Ovary (tissue), 9 donors: ENCODE data around the gene DIPK1B. TPM values are rescaled to one million over a fixed set of nuclear protein-coding genes. Genes with fewer than 3 reads are reported as not detected.

ENCODE experiments used
- DNase-seq, 5 donors: peaks; one replicate each; pipeline ENCODE4 v3.0.0-alpha.2; 2019 to 2020
- H3K27ac ChIP-seq, 2 donors: fragments of 200-600 bp; one replicate each; pipeline versions ENCODE4 v1.5.1 to v1.8.0; 2019 to 2022
- H3K27me3 ChIP-seq: fragments of 200-600 bp; one replicate; pipeline ENCODE4 v1.8.0; 2022
- H3K36me3 ChIP-seq: fragments of 200-600 bp; sonication (generic); one replicate; pipeline ENCODE4 v1.5.1; 2019
- H3K4me1 ChIP-seq: one replicate; pipeline ENCODE4 v1.8.1; 2013; ENCODE audit warnings: mild to moderate bottlenecking, moderate library complexity; ENCODE audit not compliant: insufficient read depth
- H3K4me3 ChIP-seq: fragments of 200-600 bp; sonication (generic); one replicate; pipeline ENCODE4 v1.5.1; 2017
- H3K9me3 ChIP-seq, 2 donors: fragments of 200-600 bp in 1 of 2; sonication (generic) in 1 of 2; one replicate each; pipeline versions ENCODE4 v1.5.1 to v1.8.1; 2013 to 2019; ENCODE audit warnings: mild to moderate bottlenecking in 1 of 2, moderate library complexity in 1 of 2
- EP300 ChIP-seq: sonication (generic); formaldehyde crosslinking; IDR thresholded peaks from one replicate; pipeline ENCODE4 v1.6.1; 2017; ENCODE audit warnings: antibody characterized with exemption
- POLR2A ChIP-seq: fragments of 450-650 bp; IDR thresholded peaks from one replicate; pipeline ENCODE4 v1.6.1; 2017; ENCODE audit warnings: antibody characterized with exemption, mild to moderate bottlenecking, moderate library complexity
- WGBS, 3 donors: extraction: QIAGEN DNeasy Blood & Tissue Kit in 1 of 3; methylation state at CpG; one replicate each; pipeline versions ENCODE4 v1.1.5 to v1.1.7; 2013 to 2017; 5-methylcytosine and 5-hydroxymethylcytosine counted together
- intact Hi-C, 4 donors: fragments of 100-400 bp; cut with DNase I; formaldehyde crosslinking; loops; one replicate each; pipeline versions ENCODE4 v1.11.0 to v1.15.1; 2022 to 2023
- polyA plus RNA-seq, 2 donors: library from polyadenylated mRNA; stranded (reverse); fragments of 200-250 nt in 1 of 2; fragments of 350-450 nt in 1 of 2; fragmentation: Illumina TruSeq in 1 of 2; extraction: RNeasy Lipid Tissue Mini Kit (QIAGEN cat#74804) in 1 of 2; gene quantifications; one replicate each; pipeline ENCODE4 v1.2.3, GENCODE V29; 2013 to 2014
- total RNA-seq, 7 donors: library from RNA; depleted of rRNA in 2 of 7; stranded (reverse); fragments of >200 nt in 2 of 7; fragmentation: NEBNext Ultra II Directional in 3 of 7; extraction: Animal tissue kit (Norgen Biotek cat#: 25700) in 3 of 7; gene quantifications; one replicate each; pipeline versions ENCODE4 v1.1.0 to v1.2.4, GENCODE V29; 2016 to 2023
- TF ChIP-seq, protein P1 (sequence below), 3 donors: fragments of 450-650 bp in 2 of 3; fragments of 200-600 bp in 1 of 3; IDR thresholded peaks; one replicate each; pipeline versions ENCODE4 v1.5.1 to v1.8.0; 2016 to 2022; ENCODE audit warnings: antibody characterized with exemption in 3 of 3, mild to moderate bottlenecking in 1 of 3
- donor health status: DM: no; HTN: no; CAD: no; lungs with moderate emphysema.
- donor health status: DM: no; HTN: no; CAD: no.
- donor health status: Bipolar disorder and iron deficiency.
- donor health status: DM: yes; HTN: yes; CAD: no.
- donor health status: DM: no; HTN: no; CAD: no.
- donor health status: DM: yes; HTN: yes; CAD: no.

Gene DIPK1B
- total and polyA plus RNA-seq, 9 donors, result 2.9 to 23.4 (median 13.1) TPM

DNA sequence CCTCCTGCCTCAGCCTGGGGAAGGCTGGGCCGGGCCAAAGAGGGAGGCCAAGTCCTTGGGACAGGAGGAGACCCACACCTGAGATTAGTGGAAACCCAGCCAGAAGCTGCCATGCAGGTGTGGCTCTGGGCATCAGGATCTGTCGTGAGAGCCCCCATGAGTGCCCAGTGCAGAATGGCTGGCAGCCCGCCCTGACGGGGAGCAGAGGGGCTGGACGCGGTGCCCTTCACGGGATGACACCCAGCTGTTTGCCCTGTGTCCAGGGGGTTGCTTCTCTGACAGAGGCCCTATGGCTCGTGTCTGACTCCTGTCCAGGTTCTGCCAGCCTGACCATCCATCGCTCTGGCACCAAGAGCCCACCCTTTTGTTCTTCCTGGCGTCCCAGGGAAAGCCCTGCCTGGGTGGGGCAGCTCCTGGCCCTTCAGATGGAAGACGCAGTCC, 8.5 kb downstream of the DIPK1B start:
- no peak for DNase-seq
- TF ChIP-seq, protein P1, sequence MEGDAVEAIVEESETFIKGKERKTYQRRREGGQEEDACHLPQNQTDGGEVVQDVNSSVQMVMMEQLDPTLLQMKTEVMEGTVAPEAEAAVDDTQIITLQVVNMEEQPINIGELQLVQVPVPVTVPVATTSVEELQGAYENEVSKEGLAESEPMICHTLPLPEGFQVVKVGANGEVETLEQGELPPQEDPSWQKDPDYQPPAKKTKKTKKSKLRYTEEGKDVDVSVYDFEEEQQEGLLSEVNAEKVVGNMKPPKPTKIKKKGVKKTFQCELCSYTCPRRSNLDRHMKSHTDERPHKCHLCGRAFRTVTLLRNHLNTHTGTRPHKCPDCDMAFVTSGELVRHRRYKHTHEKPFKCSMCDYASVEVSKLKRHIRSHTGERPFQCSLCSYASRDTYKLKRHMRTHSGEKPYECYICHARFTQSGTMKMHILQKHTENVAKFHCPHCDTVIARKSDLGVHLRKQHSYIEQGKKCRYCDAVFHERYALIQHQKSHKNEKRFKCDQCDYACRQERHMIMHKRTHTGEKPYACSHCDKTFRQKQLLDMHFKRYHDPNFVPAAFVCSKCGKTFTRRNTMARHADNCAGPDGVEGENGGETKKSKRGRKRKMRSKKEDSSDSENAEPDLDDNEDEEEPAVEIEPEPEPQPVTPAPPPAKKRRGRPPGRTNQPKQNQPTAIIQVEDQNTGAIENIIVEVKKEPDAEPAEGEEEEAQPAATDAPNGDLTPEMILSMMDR (IDR thresholded peaks at IDR 0.05), result no peak
- TF ChIP-seq POLR2A (no peak), EP300 (no peak)
- no peaks in the 10 kb centered on the region for H3K36me3 ChIP-seq

DNA sequence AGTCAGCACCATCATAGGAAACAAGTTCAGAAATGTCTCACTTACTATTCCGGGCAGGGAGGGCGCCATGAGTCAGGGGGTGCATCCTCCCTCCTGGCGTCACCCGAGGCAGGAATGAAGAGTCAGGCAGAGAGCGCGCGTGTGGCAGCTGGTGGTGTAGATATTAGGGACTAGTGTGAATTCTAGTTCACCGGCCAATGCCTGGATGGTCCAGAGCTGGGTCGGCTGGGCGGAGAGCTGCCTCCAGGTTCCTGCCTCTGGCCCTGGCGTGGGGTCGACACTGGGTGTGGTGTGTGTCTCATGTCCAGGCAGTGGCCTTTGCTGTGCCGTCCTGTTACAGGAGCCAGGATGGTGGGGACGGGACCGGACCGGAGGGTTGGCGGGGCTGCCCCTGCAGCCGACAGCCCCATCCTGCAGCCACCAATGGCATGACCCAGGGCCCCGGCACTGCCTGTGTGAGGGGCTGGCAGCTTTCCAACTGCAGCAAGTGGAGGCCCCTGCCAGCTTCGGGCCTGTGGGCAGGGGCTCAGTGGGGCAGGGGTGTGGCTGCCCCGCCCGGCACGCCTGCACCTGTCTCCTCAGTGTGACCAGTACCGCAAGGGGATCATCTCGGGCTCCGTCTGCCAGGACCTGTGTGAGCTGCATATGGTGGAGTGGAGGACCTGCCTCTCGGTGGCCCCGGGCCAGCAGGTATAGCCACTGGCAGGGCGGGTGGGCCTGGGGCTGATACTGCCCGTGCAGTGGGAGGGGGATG, 9.1 kb downstream of the DIPK1B start:
- Histone ChIP-seq H3K36me3 (no peaks in the 10 kb centered on the region), H3K4me3 (no peak overlapping the region), H3K4me1 (peaks cover 5% of the 10 kb centered on the region), H3K9me3 (no peaks in the 10 kb centered on the region), H3K27ac (peak overlapping the region in 1 of 2 donors; percentile 15), H3K27me3 (no peaks in the 10 kb centered on the region)
- TF ChIP-seq POLR2A (no peak), EP300 (no peak)
- TF ChIP-seq, protein P1 (IDR thresholded peaks at IDR 0.05), result no peak
- DNase-seq, result no peak
- WGBS, 3 donors, result 74 to 79% (median 77%) methylated on average over 25 to 30 of the region's 30 CpGs
- intact Hi-C loops, result no loop called here

More for the DNA sequence above, 8.5 kb downstream of the DIPK1B start:
- H3K4me1 ChIP-seq, result no peaks in the 10 kb centered on the region
- intact Hi-C loops, result no loop called here
- H3K9me3 ChIP-seq, result no peaks in the 10 kb centered on the region
- peak overlapping the region in 1 of 2 donors; percentile 15 for H3K27ac ChIP-seq
- H3K27me3 ChIP-seq, result no peaks in the 10 kb centered on the region
- 67 to 76% (median 68%) methylated on average over 11 of the region's 11 CpGs for WGBS, 3 donors
- H3K4me3 ChIP-seq, result no peak overlapping the region

DNA sequence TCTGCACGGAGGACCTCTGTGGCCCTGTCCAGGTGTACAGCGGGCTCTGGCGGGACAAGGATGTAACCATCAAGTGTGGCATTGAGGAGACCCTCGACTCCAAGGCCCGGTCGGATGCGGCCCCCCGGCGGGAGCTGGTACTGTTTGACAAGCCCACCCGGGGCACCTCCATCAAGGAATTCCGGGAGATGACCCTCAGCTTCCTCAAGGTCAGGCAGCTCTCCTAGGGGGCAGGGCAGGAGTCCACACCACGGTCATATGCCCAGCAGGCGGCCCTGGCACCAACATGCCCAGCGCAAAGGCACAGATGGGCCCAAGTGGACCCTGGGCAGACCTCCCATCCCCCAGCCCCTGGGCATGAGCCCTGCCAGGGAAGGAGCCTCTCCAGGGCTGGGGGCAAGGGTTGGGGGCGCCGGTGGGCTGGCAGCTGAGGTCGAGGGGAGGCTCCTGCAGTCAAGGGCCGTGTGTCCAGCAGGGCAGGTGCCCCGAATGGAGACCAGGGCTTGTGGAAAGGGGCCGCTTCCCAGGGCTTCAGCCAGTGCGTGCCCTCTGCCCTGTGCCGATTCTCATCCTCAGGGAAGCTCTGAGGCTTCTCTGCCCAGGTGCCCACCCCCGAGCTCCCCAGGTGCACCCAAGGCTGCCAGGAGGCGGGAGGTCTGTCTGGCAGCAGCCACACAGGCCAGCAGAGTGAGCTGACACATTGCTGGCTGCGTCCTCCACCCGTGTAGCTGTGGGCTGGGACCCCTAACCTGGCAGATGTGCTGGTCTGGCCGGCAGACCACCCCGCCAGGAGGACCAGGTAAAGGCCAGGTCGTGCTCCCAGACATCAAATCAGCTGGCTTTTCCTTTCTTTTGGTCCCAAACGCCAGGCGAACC, 10.0 kb downstream of the DIPK1B start:
- no peak overlapping the region for H3K4me3 ChIP-seq
- intact Hi-C loops, result no loop called here
- H3K9me3 ChIP-seq, result no peaks in the 10 kb centered on the region
- H3K4me1 ChIP-seq, result peaks cover 10% of the 10 kb centered on the region
- H3K27ac ChIP-seq, result no peak overlapping the region
- DNase-seq, result no peak
- 68 to 77% (median 76%) methylated on average over 25 to 31 of the region's 31 CpGs for WGBS, 3 donors
- no peaks in the 10 kb centered on the region for H3K36me3 ChIP-seq
- H3K27me3 ChIP-seq, result no peaks in the 10 kb centered on the region
- TF ChIP-seq EP300 (no peak), POLR2A (no peak)
- TF ChIP-seq, protein P1 (IDR thresholded peaks at IDR 0.05), result no peak

DNA sequence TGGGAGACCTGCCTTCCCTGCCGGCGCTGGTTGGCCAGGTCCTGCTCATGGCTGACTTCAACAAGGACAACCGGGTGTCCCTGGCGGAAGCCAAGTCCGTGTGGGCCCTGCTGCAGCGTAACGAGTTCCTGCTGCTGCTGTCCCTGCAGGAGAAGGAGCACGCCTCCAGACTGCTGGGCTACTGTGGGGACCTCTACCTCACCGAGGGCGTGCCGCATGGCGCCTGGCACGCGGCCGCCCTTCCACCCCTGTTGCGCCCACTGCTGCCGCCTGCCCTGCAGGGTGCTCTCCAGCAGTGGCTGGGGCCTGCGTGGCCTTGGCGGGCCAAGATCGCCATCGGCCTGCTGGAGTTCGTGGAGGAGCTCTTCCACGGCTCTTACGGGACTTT, 10.6 kb downstream of the DIPK1B start:
- H3K4me3 ChIP-seq, result no peak overlapping the region
- TF ChIP-seq POLR2A (no peak), EP300 (no peak)
- TF ChIP-seq, protein P1 (IDR thresholded peaks at IDR 0.05), result no peak
- no peaks in the 10 kb centered on the region for H3K9me3 ChIP-seq
- intact Hi-C loops, result no loop called here
- no peak for DNase-seq
- H3K4me1 ChIP-seq, result peaks cover 10% of the 10 kb centered on the region
- H3K27ac ChIP-seq, result no peak overlapping the region
- H3K36me3 ChIP-seq, result no peaks in the 10 kb centered on the region
- H3K27me3 ChIP-seq, result no peaks in the 10 kb centered on the region
- WGBS, 3 donors, result 79 to 82% (median 80%) methylated on average over 17 to 24 of the region's 24 CpGs
